GM12864 (cell line): ENCODE data around the gene DPP7.

Source experiments
- DNase-seq: peaks from one replicate; pipeline ENCODE4 v3.0.0-alpha.2; 2011; ENCODE audit warnings: low read depth
- H3K4me3 ChIP-seq: 2 replicates; pipeline ENCODE4 v1.5.1; 2011; ENCODE audit warnings: mild to moderate bottlenecking, low read depth, low read length, control low read depth
- CTCF ChIP-seq: IDR thresholded peaks from 2 replicates; pipeline ENCODE4 v1.5.1; 2011; ENCODE audit warnings: low read depth, mild to moderate bottlenecking, moderate library complexity, low read length, control low read depth, inconsistent platforms; ENCODE audit errors: missing control alignments

The DPP7 gene

GRCh38 chr9:137111788-137112563 lies 2.6 kb downstream of the DPP7 start:
- no peak overlapping the region for H3K4me3 ChIP-seq
- TF ChIP-seq CTCF: no peak
- no peak for DNase-seq

GRCh38 chr9:137110911-137111787 lies 3.4 kb downstream of the DPP7 start:
- DNase-seq: no peak
- no peak overlapping the region for H3K4me3 ChIP-seq
- TF ChIP-seq CTCF: no peak

- TF ChIP-seq CTCF: no peak
- no peak overlapping the region for H3K4me3 ChIP-seq
- DNase-seq: no peak
These were observed 4.2 kb downstream of the DPP7 start for GRCh38 chr9:137110147-137110910.

GRCh38 chr9:137109250-137110146 lies 5.0 kb downstream of the DPP7 start:
- no peak for DNase-seq
- TF ChIP-seq CTCF: no peak
- H3K4me3 ChIP-seq: no peak overlapping the region

- TF ChIP-seq CTCF: no peak
- H3K4me3 ChIP-seq: no peak overlapping the region
- no peak for DNase-seq
These were observed 5.8 kb downstream of the DPP7 start for GRCh38 chr9:137108608-137109249.
